Measurements from ENCODE around the gene TMED7.
"Not testable (repeated sequence)": the region's sequence is repeated elsewhere in the genome, so short reads cannot be mapped to it uniquely, and the experiment has no call there.

Gene TMED7

GRCh38 chr5:115625579-115626444, at the start of gene TMED7:
Gene TMED7 (minus strand): TSS chr5:115626036. CDS start chr5:115625792, 244 bp downstream.
- peak; percentile 99 to 100 (median 100) for DNase-seq (ENCODE audit: low read depth in 4 of 4, low spot score in 1 of 4)

- DNase-seq (ENCODE audit: low read depth in 4 of 4, low spot score in 1 of 4): not testable (repeated sequence)
Observed at GRCh38 chr5:115674782-115675181, 48.9 kb upstream of the TMED7 start.

DNA sequence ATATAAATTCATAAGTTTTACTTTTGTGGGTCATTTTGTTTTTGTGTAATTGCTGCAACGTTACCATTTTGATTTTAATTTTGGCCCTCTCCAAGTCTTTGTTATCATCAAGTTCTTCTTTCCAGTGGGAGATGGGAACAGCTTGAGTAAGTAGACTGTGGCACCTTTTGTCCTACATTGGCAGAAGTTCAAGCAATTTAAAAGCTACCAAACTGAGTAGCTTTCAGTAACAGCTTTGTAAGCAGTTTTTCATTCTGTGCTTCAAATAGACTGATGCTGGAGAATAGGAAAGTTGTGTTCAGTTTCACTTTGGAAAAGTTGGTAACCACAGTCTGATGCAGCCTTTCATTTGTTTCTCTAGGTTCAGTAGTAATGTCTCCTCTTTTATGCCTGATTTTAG, 47.8 kb upstream of the TMED7 start:
- DNase-seq (ENCODE audit: low read depth in 4 of 4, low spot score in 1 of 4): no peak

DNA sequence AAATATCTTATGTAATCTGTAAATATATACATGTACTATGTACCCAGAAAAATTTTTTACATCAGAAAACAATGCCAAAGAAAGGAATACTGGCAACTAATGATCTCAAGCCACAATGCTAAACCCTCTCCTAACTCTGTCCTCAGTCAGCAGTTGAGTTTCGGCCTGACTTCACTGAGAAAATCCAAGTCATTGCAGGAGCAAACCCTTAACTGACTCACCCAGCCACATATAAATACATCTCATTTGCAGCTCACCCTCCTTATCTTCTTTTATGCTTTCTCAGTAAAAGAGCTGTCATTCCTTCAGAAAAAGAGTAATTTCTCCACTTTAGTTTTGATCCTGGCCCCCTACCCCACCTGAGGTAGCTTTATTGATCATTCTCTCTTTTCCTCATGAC, 46.1 kb upstream of the TMED7 start:
- no peak for DNase-seq (ENCODE audit: low read depth in 4 of 4, low spot score in 1 of 4)

- no peak for DNase-seq (ENCODE audit: low read depth in 4 of 4, low spot score in 1 of 4)
Observed at GRCh38 chr5:115666023-115666422, 40.2 kb upstream of the TMED7 start.

DNA sequence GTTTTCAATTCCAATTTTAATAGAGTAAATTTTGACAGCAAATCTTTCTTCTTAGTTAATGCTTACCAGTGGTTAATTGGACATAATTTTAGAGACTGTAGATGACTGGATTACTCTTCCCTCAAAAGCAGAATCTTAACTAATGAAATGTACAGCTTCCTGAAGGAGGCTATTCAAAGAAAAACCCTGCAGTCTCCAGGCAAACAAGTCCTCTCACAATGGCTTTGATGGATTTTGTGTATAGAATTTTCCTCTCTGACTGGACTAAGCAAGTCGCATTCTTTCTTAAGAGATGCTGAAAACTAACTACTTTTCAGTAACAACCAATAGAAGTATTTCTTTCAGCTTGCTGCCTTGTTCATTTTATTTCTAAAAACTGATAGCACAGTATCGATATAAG, 35.7 kb upstream of the TMED7 start:
- no peak for DNase-seq (ENCODE audit: low read depth in 4 of 4, low spot score in 1 of 4)

GRCh38 chr5:115661101-115661500, 35.3 kb upstream of the TMED7 start:
- DNase-seq (ENCODE audit: low read depth in 4 of 4, low spot score in 1 of 4): no peak

DNA sequence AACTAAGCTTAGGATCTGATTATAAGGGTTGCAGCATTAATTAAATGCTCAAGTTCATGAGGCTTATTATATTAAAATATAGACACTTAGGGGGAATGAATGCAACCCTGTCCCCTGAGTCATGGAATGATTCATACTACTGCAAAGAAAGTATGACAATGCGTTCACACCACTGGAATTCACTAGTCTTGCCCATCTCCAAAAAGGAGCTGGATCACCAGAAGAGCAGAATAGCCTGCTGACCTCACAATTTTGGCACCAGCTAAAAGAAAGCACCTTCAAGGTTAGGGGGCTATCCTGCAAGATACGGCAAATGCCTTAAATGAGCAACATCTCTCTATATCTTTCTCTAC, 32.0 kb upstream of the TMED7 start:
- DNase-seq (ENCODE audit: low read depth in 4 of 4, low spot score in 1 of 4): no peak

DNA sequence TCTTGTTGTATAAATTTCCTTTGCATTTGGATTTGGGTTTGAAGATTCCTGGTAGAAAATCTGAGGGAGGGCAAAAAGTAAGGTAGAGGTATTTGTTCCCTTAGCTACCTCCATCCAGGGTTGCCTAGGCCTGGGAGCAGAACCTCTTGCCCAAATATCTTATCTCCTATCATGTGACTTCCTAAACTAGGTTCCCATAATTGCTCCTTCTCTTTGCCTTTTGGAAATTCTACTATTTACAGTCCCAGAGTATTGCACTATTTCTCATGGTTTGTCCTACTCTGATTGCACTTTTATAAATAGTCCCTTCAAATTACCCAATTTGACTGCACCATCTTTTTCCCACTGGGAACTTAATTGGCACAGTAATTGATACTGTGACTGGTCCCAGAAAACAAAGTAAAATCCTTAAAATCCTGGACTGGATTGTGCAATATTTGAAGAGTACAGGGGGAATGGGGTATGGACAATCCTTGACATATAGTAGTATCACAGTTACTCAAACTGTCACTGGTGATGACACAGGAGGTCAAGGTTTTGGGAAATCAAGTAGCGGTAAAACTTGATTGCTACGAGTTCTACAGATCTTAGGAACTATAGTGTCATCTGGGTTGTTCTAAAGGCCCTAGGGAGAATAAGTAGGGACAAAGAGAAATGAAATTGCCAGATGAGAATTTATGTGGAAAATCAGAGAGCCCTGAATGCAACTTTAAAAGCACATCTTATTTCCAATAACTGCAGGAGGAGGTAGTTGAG, 31.5 kb upstream of the TMED7 start:
- DNase-seq (ENCODE audit: low read depth in 4 of 4, low spot score in 1 of 4): no peak

DNA sequence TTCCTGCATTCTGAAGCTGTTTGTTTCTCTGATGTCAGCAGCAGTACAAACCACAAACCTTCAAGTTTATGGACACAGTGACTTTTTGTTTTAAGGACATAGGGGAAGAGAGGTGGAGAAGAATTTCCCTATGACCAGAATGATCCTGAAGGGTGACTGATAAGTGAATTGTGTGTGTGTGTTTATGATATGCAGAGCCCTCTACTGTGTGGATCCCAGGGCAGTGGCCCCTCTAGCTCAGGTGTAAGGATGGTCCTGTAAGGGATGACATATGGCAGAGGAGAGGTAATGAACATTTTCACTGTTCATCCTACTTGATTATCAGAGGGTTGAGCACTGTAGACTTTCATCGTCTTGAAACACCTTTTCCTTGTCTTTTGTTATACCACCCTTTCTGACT, 30.6 kb upstream of the TMED7 start:
- no peak for DNase-seq (ENCODE audit: low read depth in 4 of 4, low spot score in 1 of 4)

GRCh38 chr5:115655994-115656393, 30.2 kb upstream of the TMED7 start:
- DNase-seq (ENCODE audit: low read depth in 4 of 4, low spot score in 1 of 4): no peak

GRCh38 chr5:115649541-115649940, 23.7 kb upstream of the TMED7 start:
- DNase-seq (ENCODE audit: low read depth in 4 of 4, low spot score in 1 of 4): no peak

DNA sequence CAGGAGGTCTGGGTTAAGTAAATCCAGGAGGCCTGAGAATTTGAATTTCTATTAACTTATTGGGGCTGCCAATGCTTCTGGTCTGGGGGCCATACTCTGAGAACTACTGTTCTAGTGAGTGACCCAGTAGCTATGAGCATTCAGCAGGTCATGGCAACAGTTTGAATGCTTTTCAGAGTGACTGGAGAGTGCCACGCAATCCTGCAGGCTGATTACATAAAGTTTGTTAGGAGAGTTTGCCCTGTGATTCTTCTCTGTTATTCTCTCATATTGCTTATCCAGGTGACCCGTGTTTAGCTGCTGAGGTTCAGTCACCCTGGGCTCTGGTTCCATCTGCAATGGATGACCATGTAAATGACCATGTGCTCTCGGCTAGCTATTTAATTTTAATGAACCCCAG, 22.2 kb upstream of the TMED7 start:
- DNase-seq (ENCODE audit: low read depth in 4 of 4, low spot score in 1 of 4): no peak

GRCh38 chr5:115645386-115645785, 19.6 kb upstream of the TMED7 start:
- DNase-seq (ENCODE audit: low read depth in 4 of 4, low spot score in 1 of 4): not testable (repeated sequence)

GRCh38 chr5:115644046-115644445, 18.2 kb upstream of the TMED7 start:
- no peak for DNase-seq (ENCODE audit: low read depth in 4 of 4, low spot score in 1 of 4)

- DNase-seq (ENCODE audit: low read depth in 4 of 4, low spot score in 1 of 4): no peak
Observed at GRCh38 chr5:115641948-115642347, 16.1 kb upstream of the TMED7 start.

GRCh38 chr5:115640274-115640673, 14.4 kb upstream of the TMED7 start:
- DNase-seq (ENCODE audit: low read depth in 4 of 4, low spot score in 1 of 4): no peak

- no peak for DNase-seq (ENCODE audit: low read depth in 4 of 4, low spot score in 1 of 4)
Observed at GRCh38 chr5:115639377-115639776, 13.5 kb upstream of the TMED7 start.

DNA sequence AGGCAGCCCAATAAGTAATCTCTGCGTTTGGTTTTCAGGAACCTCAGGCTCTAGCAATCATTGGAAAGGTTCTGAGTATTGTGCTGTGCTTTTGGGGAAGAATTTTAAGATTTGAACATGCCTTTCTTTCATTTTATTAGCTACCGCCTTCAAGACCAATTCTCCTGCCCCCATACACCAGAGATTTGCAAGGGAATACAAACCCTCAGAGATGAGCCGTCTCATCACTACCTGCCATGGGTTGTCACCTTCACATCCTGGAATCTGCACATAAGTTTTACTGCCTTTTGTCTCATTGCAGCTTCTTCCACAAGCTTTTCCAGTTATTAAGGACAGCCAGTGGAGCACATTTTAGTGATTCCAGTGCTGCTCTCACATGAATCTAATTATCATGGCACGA, 11.7 kb upstream of the TMED7 start:
- DNase-seq (ENCODE audit: low read depth in 4 of 4, low spot score in 1 of 4): no peak

- DNase-seq (ENCODE audit: low read depth in 4 of 4, low spot score in 1 of 4): no peak
Observed at GRCh38 chr5:115636008-115636407, 10.2 kb upstream of the TMED7 start.

GRCh38 chr5:115634343-115635132, 8.7 kb upstream of the TMED7 start:
- DNase-seq (ENCODE audit: low read depth in 4 of 4, low spot score in 1 of 4): peak; percentile 76 to 78 (median 78)

- DNase-seq (ENCODE audit: low read depth in 4 of 4, low spot score in 1 of 4): no peak
Observed at GRCh38 chr5:115629903-115630302, 4.1 kb upstream of the TMED7 start.
